ENCODE results near the gene LRRC38.

- TF ChIP-seq ZNF133 (tag by site-specific recombination; IDR thresholded peaks at IDR 0.05) (no peak), YY2 (tag by site-specific recombination; IDR thresholded peaks at IDR 0.05) (no peak), ZNF558 (tag by site-specific recombination; IDR thresholded peaks at IDR 0.05) (no peak), ZNF391 (tag by site-specific recombination; IDR thresholded peaks at IDR 0.05; ENCODE audit: borderline replicate concordance, low read depth) (no peak), CTCF (tag by site-specific recombination; IDR thresholded peaks at IDR 0.05) (no peak), PRDM1 (tag by site-specific recombination; IDR thresholded peaks at IDR 0.05) (no peak), TCF7L2 (IDR thresholded peaks at IDR 0.05; ENCODE audit: borderline replicate concordance, low read depth, low read length) (no peak), ZNF623 (tag by site-specific recombination; IDR thresholded peaks at IDR 0.05) (no peak), ZNF146 (tag by site-specific recombination; IDR thresholded peaks at IDR 0.05) (no peak)
Measured at GRCh38 chr1:13450204-13450603, 63.6 kb downstream of the LRRC38 start.

Measured in HEK293 (cell line).